Loucy (cell line): ENCODE data around the gene NAT9.

Source experiments
- CTCF ChIP-seq: fragments of 200-600 bp; sonication (generic); conservative IDR thresholded peaks from 2 replicates; pipeline ENCODE4 v1.5.1; 2014; ENCODE audit warnings: mild to moderate bottlenecking, antibody characterized with exemption, low read length
- EZH2phosphoT487 ChIP-seq: fragments of 200-600 bp; IDR thresholded peaks from 2 replicates; pipeline ENCODE4 v1.6.1; 2018; ENCODE audit warnings: antibody characterized with exemption, mild to moderate bottlenecking, moderate library complexity, borderline replicate concordance

GRCh38 chr17:74784125-74784810, 8.1 kb upstream of the NAT9 start:
- no peak for TF ChIP-seq EZH2phosphoT487
- TF ChIP-seq CTCF = no peak
